Karpas-422 (cell line): ENCODE results near the gene NMNAT3. TPM values are rescaled to one million over a fixed set of nuclear protein-coding genes. Genes with fewer than 3 reads are reported as not detected.

ENCODE experiments used
- DNase-seq: peaks from one replicate; pipeline ENCODE4 v3.0.0-alpha.2; 2015
- H2AFZ ChIP-seq: fragments of 200-600 bp; sonication (generic); 2 replicates; pipeline ENCODE4 v1.6.1; 2014; ENCODE audit warnings: antibody characterized with exemption, low read length, mixed read lengths
- H3K27ac ChIP-seq: fragments of 200-600 bp; sonication (generic); 2 replicates; pipeline ENCODE4 v1.5.1; 2014; ENCODE audit warnings: mild to moderate bottlenecking, low read length, moderate library complexity
- H3K27me3 ChIP-seq: fragments of 200-600 bp; sonication (generic); 2 replicates; pipeline ENCODE4 v1.6.1; 2014; ENCODE audit warnings: low read length, mixed read lengths
- H3K36me3 ChIP-seq: fragments of 200-600 bp; sonication (generic); 2 replicates; pipeline ENCODE4 v1.6.1; 2014; ENCODE audit warnings: low read length, mixed read lengths; ENCODE audit not compliant: insufficient read depth
- H3K4me1 ChIP-seq: fragments of 200-600 bp; sonication (generic); 2 replicates; pipeline ENCODE4 v1.6.1; 2014; ENCODE audit warnings: mild to moderate bottlenecking, low read length, mixed read lengths
- H3K4me2 ChIP-seq: fragments of 200-600 bp; sonication (generic); 2 replicates; pipeline ENCODE4 v1.6.1; 2014; ENCODE audit warnings: low read length, low read depth, mild to moderate bottlenecking; ENCODE audit not compliant: poor library complexity, severe bottlenecking
- H3K4me3 ChIP-seq: fragments of 200-600 bp; sonication (generic); 2 replicates; pipeline ENCODE4 v1.5.1; 2014; ENCODE audit warnings: mild to moderate bottlenecking, antibody characterized with exemption, low read length, mixed read lengths
- H3K79me2 ChIP-seq: fragments of 200-600 bp; sonication (generic); 2 replicates; pipeline ENCODE4 v1.6.1; 2014; ENCODE audit warnings: mild to moderate bottlenecking, low read length, mixed read lengths
- H3K9ac ChIP-seq: fragments of 200-600 bp; sonication (generic); 2 replicates; pipeline ENCODE4 v1.6.0; 2014; ENCODE audit warnings: low read length
- H3K9me2 ChIP-seq: fragments of 200-600 bp; sonication (generic), shearing (Covaris generic); replicated peaks from 2 replicates; pipeline ENCODE4 v1.6.0; 2014; ENCODE audit warnings: mild to moderate bottlenecking, low read length, moderate library complexity; ENCODE audit not compliant: insufficient read depth
- H3K9me3 ChIP-seq: fragments of 300-700, 200-600 bp; sonication (generic); 2 replicates; pipeline ENCODE4 v1.6.1; 2014; ENCODE audit warnings: low read length, mixed read lengths
- H4K20me1 ChIP-seq: fragments of 200-600 bp; sonication (generic); 2 replicates; pipeline ENCODE4 v1.6.1; 2014; ENCODE audit warnings: mild to moderate bottlenecking, antibody characterized with exemption, low read length, low read depth; ENCODE audit not compliant: insufficient read depth
- total RNA-seq: library from RNA; depleted of rRNA; stranded (reverse); fragments of >200 nt; shearing (Covaris generic); gene quantifications from 2 replicates; pipeline ENCODE4 v1.2.3, GENCODE V29; 2014; ENCODE audit warnings: low replicate concordance

NMNAT3 gene
- total RNA-seq, 1 experiment from 2014 or later, result not detected

GRCh38 chr3:139521816-139522215 is 156.0 kb downstream of the NMNAT3 start:
- no peaks in the 10 kb centered on the region for H3K79me2 ChIP-seq
- no peaks in the 10 kb centered on the region for H3K27me3 ChIP-seq
- H3K36me3 ChIP-seq, result no peaks in the 10 kb centered on the region
- H4K20me1 ChIP-seq, result no peaks in the 10 kb centered on the region
- no peak overlapping the region for H3K27ac ChIP-seq
- no peaks in the 10 kb centered on the region for H3K9me2 ChIP-seq
- H2AFZ ChIP-seq, result no peak overlapping the region
- no peaks in the 10 kb centered on the region for H3K9me3 ChIP-seq
- peaks cover 10% of the 10 kb centered on the region for H3K4me1 ChIP-seq
- no peak overlapping the region for H3K9ac ChIP-seq
- H3K4me3 ChIP-seq, result no peak overlapping the region
- DNase-seq, result no peak
- no peak overlapping the region for H3K4me2 ChIP-seq

- H3K4me1 ChIP-seq, result peaks cover 10% of the 10 kb centered on the region
- no peaks in the 10 kb centered on the region for H3K36me3 ChIP-seq
- no peak overlapping the region for H3K9ac ChIP-seq
- peak; percentile 52 for DNase-seq
- no peaks in the 10 kb centered on the region for H3K9me2 ChIP-seq
- no peaks in the 10 kb centered on the region for H3K27me3 ChIP-seq
- no peaks in the 10 kb centered on the region for H4K20me1 ChIP-seq
- no peak overlapping the region for H2AFZ ChIP-seq
- no peak overlapping the region for H3K4me2 ChIP-seq
- H3K4me3 ChIP-seq, result no peak overlapping the region
- H3K79me2 ChIP-seq, result no peaks in the 10 kb centered on the region
- no peak overlapping the region for H3K27ac ChIP-seq
- H3K9me3 ChIP-seq, result no peaks in the 10 kb centered on the region
Observed at GRCh38 chr3:139521144-139521543, 156.6 kb downstream of the NMNAT3 start.

GRCh38 chr3:139519998-139520737 is 157.6 kb downstream of the NMNAT3 start:
- DNase-seq, result peak; percentile 87
- H3K4me2 ChIP-seq, result no peak overlapping the region
- H3K4me3 ChIP-seq, result no peak overlapping the region
- H3K27ac ChIP-seq, result no peak overlapping the region
- H3K79me2 ChIP-seq, result no peaks in the 10 kb centered on the region
- no peaks in the 10 kb centered on the region for H3K9me2 ChIP-seq
- H3K9ac ChIP-seq, result no peak overlapping the region
- H3K36me3 ChIP-seq, result no peaks in the 10 kb centered on the region
- no peaks in the 10 kb centered on the region for H4K20me1 ChIP-seq
- no peak overlapping the region for H2AFZ ChIP-seq
- H3K4me1 ChIP-seq, result peaks cover 10% of the 10 kb centered on the region
- H3K27me3 ChIP-seq, result no peaks in the 10 kb centered on the region
- no peaks in the 10 kb centered on the region for H3K9me3 ChIP-seq

- H3K36me3 ChIP-seq, result no peaks in the 10 kb centered on the region
- DNase-seq, result no peak
- H3K4me3 ChIP-seq, result no peak overlapping the region
- H3K27me3 ChIP-seq, result no peaks in the 10 kb centered on the region
- no peak overlapping the region for H3K4me2 ChIP-seq
- H3K9me3 ChIP-seq, result no peaks in the 10 kb centered on the region
- H3K9me2 ChIP-seq, result no peaks in the 10 kb centered on the region
- no peak overlapping the region for H3K9ac ChIP-seq
- H3K27ac ChIP-seq, result no peak overlapping the region
- no peak overlapping the region for H2AFZ ChIP-seq
- H3K4me1 ChIP-seq, result peaks cover 10% of the 10 kb centered on the region
- H4K20me1 ChIP-seq, result no peaks in the 10 kb centered on the region
- no peaks in the 10 kb centered on the region for H3K79me2 ChIP-seq
Observed at GRCh38 chr3:139518926-139519842, 158.6 kb downstream of the NMNAT3 start.

GRCh38 chr3:139518306-139518705 is 159.5 kb downstream of the NMNAT3 start:
- Histone ChIP-seq H3K79me2 (no peaks in the 10 kb centered on the region), H3K4me2 (no peak overlapping the region), H3K27me3 (no peaks in the 10 kb centered on the region), H3K9me3 (no peaks in the 10 kb centered on the region), H3K4me3 (no peak overlapping the region), H3K4me1 (peaks cover 10% of the 10 kb centered on the region), H3K36me3 (no peaks in the 10 kb centered on the region), H3K9ac (no peak overlapping the region), H3K9me2 (no peaks in the 10 kb centered on the region), H3K27ac (no peak overlapping the region), H2AFZ (no peak overlapping the region), H4K20me1 (no peaks in the 10 kb centered on the region)
- no peak for DNase-seq

- no peaks in the 10 kb centered on the region for H3K36me3 ChIP-seq
- no peak overlapping the region for H3K9ac ChIP-seq
- no peaks in the 10 kb centered on the region for H3K79me2 ChIP-seq
- no peaks in the 10 kb centered on the region for H3K27me3 ChIP-seq
- no peaks in the 10 kb centered on the region for H3K9me2 ChIP-seq
- H2AFZ ChIP-seq, result no peak overlapping the region
- H3K9me3 ChIP-seq, result no peaks in the 10 kb centered on the region
- H3K4me3 ChIP-seq, result no peak overlapping the region
- peaks cover 10% of the 10 kb centered on the region for H3K4me1 ChIP-seq
- H3K4me2 ChIP-seq, result no peak overlapping the region
- no peaks in the 10 kb centered on the region for H4K20me1 ChIP-seq
- DNase-seq, result no peak
- no peak overlapping the region for H3K27ac ChIP-seq
Observed at GRCh38 chr3:139517321-139518065, 160.3 kb downstream of the NMNAT3 start.

- Histone ChIP-seq H2AFZ (no peak overlapping the region), H3K9me3 (no peaks in the 10 kb centered on the region), H3K27me3 (no peaks in the 10 kb centered on the region), H3K9ac (no peak overlapping the region), H3K27ac (no peak overlapping the region), H4K20me1 (no peaks in the 10 kb centered on the region), H3K4me2 (no peak overlapping the region), H3K9me2 (no peaks in the 10 kb centered on the region), H3K36me3 (no peaks in the 10 kb centered on the region), H3K79me2 (no peaks in the 10 kb centered on the region), H3K4me3 (no peak overlapping the region), H3K4me1 (no peaks in the 10 kb centered on the region)
- DNase-seq, result no peak
Observed at GRCh38 chr3:139514741-139515140, 163.0 kb downstream of the NMNAT3 start.
